GM19240 (cell line): ENCODE data around the gene FLOT1.

Experiments used
- DNase-seq: peaks from one replicate; pipeline ENCODE4 v3.0.0; 2011; ENCODE audit warnings: low spot score; ENCODE audit not compliant: insufficient read length

The FLOT1 gene

GRCh38 chr6:30703011-30703410 is 39.5 kb downstream of the FLOT1 start:
- DNase-seq, result no peak

- no peak for DNase-seq
Observed at GRCh38 chr6:30700340-30700739, 42.1 kb downstream of the FLOT1 start.

DNA sequence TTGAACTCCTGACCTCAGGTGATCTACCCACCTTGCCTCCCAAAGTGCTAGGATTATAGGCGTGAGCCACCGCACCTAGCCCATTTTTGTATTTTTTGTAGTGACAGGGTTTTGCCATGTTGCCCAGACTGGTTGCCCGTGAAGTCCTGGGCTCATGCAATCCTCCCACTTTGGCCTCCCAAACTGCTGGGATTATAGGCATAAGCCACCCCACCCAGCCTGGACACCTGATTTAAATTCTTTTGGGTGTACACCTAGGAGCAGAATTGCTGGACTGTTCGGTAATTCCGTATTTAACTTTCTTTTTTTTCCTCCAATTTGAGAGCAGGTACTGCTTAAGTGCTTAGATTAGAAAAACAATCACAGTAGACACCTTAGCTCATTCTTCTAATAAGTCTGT is 46.1 kb downstream of the FLOT1 start:
- no peak for DNase-seq

DNA sequence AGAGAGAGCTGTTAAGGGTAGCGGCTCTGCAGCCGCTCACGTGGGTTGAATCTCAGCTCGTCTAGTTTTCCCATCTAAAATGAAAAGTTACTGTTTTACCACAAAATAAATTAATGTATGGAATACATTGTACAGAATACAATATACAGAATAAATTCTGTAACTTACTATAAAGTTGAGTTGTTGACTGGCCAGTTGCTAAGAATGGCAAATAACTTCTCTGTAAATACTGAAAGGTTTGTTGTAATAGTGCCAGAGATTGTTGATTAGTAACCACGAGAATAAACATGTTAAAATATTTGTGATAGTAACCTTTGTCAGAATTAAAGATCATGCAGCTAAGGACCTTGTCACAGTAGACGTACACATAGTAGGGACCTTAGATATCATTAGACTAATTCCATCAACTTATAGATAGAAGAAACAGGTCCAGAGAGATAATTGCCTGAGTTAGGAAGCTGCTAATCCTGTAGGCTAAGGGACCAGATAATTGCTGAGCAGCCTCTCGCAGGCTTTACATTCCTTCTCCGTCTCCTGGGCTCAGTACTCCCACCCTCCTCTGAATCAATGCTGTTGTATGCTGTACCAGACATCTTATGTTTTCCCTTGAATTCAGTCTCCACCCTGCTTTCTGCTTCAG is 51.2 kb downstream of the FLOT1 start:
- no peak for DNase-seq

GRCh38 chr6:30690403-30691207 is 51.9 kb downstream of the FLOT1 start, which contains the start of gene NRM:
Gene NRM (minus strand): TSS chr6:30690984. CDS start chr6:30690974, 10 bp downstream.
- DNase-seq, result peak; percentile 40

DNA sequence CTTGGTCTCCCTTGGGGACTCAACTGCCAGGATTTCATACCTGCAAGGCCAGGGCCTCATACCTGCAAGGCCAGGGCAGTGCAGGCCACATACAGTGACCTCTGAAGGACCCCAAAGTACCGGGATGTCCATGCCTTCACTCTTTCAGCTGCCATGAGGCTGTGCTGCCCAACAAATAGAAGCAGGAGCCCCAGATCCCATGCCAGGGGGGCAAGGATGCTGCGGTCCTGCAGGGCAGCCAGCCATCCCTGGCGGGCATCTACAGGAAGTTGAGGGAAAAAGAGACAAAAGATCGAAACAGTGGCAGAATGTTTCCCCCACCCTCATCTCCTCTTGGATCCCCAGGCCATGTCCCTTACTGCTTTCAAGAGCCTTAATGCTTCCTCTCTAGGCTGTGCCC is 52.5 kb downstream of the FLOT1 start:
- no peak for DNase-seq

GRCh38 chr6:30689022-30689865 is 53.2 kb downstream of the FLOT1 start:
- DNase-seq, result no peak

GRCh38 chr6:30688569-30688968 is 53.9 kb downstream of the FLOT1 start:
- no peak for DNase-seq

GRCh38 chr6:30687659-30688431 is 54.6 kb downstream of the FLOT1 start:
- no peak for DNase-seq

DNA sequence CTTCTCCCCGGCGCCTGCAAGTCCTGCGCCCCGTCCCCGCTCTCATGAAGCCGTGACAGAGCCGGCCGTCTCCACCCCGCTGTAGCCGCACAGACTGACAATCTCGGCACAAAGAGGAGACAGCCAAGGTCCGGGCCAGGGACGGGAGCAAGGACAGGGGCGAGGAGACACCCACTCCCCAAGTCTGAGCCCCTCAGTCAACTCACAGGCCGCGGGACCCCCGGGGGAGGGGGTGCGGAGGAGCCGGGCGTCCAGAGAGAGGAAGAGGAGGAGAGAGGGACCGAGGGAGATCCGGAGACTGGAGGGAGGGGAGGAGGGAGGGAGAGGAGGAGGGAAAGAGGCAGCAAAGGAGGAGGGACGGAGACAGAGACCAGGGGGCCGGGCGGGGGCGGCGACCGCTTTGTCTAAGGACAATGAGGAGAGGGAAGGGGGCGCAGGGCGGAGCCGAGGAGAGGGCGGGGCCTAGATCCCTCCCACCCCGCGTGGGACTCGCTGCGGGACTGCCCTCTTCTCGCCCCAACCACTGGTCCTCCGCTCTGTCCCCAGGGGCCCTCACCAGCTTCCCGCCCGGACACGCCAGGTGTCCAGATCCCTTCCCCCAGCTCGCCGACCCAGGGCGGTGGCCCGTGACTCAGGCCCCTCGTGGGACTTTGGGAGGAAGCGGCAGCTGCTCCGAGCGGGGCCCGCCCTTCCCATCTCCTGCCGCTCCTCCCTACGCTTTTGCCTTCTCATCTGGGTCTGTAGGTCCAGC is 55.4 kb downstream of the FLOT1 start:
- no peak for DNase-seq

DNA sequence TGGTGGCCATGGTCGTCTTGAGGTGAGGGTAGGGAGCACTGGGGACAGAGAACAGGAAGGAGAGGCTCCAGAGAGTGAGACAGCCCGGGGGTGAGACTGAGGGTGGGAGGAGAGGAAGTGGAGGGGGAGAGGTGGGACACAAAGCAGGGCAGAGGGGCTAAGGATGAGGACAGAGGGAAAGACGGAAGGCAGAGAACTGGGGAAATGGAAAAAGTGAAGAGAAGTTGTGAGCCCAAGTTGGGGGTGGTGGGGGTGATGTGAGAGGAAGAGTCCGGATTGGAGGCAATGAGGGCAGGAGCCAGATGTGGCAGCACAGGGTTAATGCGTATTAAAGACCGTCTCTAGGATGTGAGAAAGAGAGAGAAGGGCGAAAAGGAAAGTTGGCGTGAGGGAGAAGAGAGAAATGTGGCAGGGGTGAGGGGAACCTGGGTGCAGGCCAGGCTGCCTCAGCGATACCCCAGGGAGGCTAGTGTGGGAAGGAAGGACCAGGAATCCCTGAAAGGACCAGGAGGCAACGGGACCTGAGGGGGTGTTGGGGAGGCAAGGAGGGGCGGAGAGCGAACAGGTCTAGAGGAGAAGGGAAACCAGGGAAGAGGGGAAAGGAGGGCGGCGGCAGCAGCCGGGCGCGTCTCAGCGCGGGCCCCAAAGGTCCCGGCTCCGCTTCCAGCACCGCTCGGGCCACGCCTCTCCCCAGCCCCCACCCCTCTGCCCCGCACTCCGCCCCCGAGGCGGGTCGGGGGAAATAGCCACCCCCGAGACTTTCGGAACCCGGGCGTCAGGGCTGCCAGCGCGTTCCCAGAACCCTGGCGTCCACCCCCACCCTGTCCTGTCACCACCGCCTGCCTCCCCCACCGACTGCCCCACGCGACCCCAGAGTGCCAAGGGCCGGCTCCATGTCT is 56.2 kb downstream of the FLOT1 start, which contains the start of gene PPP1R18:
TSS of gene PPP1R18 (minus strand) at position 637 of the 899 bp plus-strand sequence. CDS start at position 10, 627 bp downstream.
- DNase-seq, result no peak

DNA sequence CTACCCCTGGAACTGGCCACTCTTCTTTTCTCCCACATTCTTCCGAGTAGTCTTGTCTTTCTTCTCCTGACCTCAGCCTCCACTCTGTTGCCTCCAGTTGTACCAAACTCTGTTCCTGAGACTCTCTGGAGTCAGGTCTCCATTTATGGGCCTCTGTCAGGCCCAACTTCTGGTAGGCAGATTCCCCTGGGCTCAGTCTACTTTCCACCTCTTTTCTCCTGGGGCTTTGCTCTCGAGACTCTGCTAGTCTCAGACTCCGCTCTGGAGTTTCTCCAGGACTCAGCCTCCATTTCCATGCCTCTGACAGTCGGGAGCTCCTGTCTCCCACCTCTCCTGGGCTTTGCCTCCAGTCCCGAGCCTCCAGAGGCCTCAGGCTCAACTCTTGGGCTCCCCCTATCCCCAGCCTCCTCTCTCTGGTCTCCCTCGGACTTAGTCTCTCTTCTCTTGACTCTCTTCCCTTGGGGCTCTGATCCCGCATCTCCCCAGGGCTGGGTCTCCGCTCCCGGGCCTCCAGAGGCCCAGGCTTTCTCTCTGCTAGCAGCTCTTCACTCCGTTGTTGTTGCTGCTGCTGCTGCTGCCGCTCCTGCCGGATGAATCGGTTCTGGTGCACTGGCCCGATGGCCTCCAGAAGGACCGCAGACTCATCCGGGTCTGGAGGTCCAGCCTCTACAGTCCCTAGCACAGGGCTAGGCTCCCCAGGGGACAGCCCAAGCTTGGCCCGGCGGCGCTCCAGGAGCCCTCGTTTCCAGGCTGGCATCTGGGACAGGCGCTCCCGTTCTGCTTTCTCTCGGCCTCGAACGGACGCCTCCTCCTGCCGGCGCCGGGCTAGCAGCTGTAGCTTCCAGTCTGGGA is 57.1 kb downstream of the FLOT1 start:
- no peak for DNase-seq

- no peak for DNase-seq
Observed at GRCh38 chr6:30684386-30685156, 57.9 kb downstream of the FLOT1 start.

DNA sequence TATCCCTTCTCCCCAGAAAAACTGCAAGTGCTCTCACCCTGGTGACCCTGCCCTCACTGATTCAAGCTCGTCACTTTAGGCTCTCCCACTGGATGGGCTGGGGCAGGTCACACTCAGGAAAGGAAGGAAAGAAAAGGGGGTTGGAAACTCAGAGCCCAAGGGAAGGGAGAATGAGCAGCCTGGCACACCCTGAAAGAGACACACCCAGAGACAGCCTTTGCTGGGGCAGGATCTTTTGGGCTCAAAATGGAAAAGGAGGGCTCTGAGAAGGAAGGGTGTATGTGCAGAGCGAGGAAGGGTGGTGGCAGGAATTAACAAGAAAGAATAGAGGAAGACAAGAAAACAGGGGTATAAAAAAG is 58.5 kb downstream of the FLOT1 start:
- DNase-seq, result no peak

DNA sequence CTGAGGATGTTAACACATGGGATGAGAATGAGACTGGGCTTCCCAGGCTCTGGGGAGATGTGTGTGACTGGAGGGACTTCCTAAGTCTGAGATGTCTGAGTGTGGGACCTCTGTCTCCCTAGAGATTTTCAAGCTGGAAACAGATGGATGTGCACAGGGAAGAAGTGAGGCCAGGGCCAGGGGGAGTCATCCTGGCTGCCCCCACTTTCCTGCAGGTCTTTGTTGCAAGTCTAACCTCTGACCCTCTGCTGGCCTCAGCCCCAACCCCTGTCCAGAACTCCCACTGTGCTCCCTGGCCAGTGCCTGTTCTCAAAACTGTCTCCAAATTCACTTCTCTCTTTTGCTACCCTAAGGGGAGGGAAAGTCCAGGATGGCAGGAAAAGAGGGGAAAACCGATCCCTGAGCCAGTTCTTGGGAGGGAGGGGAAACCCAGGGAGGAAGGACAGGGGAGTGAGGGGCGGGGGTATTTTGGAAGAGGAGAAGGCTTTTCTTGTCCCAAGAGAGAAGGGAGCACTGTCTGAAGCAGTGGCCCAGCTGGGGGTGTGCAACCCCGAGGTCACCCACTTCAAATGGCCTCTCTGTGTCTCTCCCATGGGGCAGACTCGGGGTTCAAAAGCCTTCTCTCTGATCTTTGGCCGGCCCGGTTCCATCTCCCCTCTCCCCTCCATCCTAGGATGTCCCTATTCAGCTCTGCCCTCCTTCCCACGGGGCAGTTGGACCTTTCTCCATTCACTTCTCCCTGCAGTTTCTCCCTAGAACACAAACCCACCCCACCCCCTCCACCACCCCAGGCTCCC is 59.1 kb downstream of the FLOT1 start:
- no peak for DNase-seq

DNA sequence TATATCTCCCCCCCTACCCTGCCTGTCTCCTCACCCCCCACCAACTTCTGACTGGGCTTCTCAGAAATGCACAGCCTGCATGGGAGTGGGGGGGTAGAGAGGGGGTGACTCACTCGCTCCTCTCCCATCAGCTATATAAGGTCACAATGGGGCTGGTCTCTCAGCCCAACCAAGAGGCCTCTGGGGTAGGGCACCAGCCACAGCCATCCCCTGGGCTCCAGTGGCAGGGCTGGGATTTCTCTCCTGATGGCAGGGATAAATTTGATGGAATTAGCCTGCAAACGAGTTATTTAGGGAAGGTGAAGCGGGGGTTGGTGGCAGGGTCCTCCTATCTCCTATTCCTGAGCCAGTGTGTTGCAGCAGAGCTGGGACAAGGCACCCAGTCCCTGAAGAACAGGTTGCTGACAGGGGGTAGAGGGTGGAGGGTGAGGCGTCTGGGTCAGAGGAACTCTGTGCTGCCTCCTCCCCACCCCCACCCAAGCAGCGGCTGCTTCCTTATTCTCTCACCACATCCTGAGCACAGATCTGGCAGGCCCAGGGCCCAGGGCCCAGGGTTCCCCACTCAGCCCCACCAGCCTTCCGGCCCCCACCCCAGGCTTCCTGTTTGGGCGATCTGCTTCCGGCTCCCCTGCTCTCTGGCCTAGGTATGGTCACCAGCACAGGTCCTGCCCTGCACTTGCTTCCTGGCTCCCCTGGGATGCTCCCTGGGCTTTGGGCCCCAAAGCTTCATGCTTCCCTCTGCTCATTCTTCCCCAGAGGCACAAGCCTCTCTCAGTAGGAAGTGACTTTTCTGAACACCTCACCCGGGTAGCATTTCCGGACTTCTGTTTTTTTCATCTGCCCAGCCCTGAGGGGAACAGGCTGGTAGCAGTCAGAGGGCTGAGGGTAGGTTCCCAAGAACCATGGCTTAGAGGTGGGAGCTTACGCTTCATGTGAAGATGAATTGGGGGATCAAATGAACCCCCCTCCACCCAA is 60.1 kb downstream of the FLOT1 start:
- DNase-seq, result peak; percentile 53
